ENCODE measurements around the gene UPK1A.

DNA sequence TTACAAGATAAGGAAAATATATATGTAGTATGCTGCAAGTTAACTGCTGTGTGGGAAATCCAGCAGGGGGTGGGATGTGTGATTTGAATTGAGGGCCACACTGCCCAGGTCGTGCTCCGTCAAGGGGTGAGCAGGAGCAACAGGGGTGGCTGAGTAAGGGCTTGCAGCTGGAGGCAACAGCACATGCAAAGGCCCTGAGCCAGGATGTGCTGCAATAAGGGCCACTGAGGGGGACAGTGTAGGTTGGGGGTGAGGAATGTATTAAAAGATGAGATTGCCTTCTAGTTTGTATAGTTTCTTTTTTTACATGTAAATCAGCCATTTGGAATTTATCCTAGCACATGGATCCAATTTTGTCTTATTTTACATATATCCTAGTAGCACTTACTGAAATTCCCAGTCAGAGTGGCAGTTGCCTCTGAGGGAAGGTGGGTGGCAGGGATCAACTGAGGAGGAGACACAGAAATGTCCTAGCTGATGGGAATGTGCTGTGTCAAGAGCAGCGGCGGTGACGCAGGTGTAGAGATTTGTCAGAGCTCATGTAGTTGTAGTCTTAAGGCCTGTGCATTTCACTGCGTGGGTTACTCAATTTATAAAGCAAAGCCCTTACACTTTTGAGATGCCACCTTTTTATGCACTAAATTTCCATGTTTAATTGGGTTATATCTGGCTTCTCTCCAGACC is 42.8 kb upstream of the UPK1A start:
- TF ChIP-seq, protein P1, sequence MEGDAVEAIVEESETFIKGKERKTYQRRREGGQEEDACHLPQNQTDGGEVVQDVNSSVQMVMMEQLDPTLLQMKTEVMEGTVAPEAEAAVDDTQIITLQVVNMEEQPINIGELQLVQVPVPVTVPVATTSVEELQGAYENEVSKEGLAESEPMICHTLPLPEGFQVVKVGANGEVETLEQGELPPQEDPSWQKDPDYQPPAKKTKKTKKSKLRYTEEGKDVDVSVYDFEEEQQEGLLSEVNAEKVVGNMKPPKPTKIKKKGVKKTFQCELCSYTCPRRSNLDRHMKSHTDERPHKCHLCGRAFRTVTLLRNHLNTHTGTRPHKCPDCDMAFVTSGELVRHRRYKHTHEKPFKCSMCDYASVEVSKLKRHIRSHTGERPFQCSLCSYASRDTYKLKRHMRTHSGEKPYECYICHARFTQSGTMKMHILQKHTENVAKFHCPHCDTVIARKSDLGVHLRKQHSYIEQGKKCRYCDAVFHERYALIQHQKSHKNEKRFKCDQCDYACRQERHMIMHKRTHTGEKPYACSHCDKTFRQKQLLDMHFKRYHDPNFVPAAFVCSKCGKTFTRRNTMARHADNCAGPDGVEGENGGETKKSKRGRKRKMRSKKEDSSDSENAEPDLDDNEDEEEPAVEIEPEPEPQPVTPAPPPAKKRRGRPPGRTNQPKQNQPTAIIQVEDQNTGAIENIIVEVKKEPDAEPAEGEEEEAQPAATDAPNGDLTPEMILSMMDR (IDR thresholded peaks at IDR 0.05), result no peak
- no peak for TF ChIP-seq POLR2A (IDR thresholded peaks at IDR 0.05)
- no peak for TF ChIP-seq EP300 (IDR thresholded peaks at IDR 0.05)

Data from ovary (tissue), 3 donors.